WTC11 (cell line): Measurements from ENCODE around the gene PARD3B.

Experiments
- JUN ChIP-seq: sonication (generic); formaldehyde crosslinking; IDR thresholded peaks from 2 replicates; pipeline ENCODE4 v1.8.0; 2023; ENCODE audit warnings: mild to moderate bottlenecking, missing genetic modification reagents
- USF1 ChIP-seq: sonication (generic); formaldehyde crosslinking; IDR thresholded peaks from 2 replicates; pipeline ENCODE4 v1.8.0; 2022; ENCODE audit warnings: mild to moderate bottlenecking, missing genetic modification reagents
- TF ChIP-seq, protein P1 (sequence below): sonication (generic); formaldehyde crosslinking; IDR thresholded peaks from 2 replicates; pipeline ENCODE4 v1.8.1; 2023; ENCODE audit warnings: mild to moderate bottlenecking, missing genetic modification reagents, moderate library complexity
- TF ChIP-seq, protein P2 (sequence below): sonication (generic); formaldehyde crosslinking; IDR thresholded peaks from 2 replicates; pipeline ENCODE4 v1.8.1; 2023; ENCODE audit warnings: mild to moderate bottlenecking, moderate library complexity, missing genetic modification reagents
- TF ChIP-seq, protein P3 (sequence below): fragments of 200-600 bp; IDR thresholded peaks from 2 replicates; pipeline ENCODE4 v1.8.0; 2022; ENCODE audit warnings: antibody characterized with exemption

DNA sequence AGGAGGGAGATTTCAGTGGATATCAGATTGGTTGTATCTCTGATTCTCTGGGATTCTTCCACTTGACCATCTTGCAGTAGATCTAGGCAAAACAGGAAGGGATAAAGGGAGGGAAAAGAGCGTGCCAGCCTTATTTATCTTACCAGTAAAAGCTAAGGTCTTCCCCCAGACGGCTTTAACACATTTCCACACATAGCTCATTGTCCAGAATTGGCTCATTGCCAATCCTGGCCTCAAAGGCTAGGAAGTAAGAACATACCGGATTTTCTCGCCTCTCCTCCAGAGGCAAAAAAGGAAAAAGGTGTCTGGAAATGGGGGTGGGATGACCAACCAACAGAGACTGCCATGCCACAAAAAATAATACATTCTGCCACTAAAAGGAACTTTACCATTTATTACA is 725.4 kb downstream of the PARD3B start:
- TF ChIP-seq, protein P1, sequence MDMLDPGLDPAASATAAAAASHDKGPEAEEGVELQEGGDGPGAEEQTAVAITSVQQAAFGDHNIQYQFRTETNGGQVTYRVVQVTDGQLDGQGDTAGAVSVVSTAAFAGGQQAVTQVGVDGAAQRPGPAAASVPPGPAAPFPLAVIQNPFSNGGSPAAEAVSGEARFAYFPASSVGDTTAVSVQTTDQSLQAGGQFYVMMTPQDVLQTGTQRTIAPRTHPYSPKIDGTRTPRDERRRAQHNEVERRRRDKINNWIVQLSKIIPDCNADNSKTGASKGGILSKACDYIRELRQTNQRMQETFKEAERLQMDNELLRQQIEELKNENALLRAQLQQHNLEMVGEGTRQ: no peak
- TF ChIP-seq JUN (CRISPR knock-in tag): no peak
- no peak for TF ChIP-seq USF1
- TF ChIP-seq, protein P2, sequence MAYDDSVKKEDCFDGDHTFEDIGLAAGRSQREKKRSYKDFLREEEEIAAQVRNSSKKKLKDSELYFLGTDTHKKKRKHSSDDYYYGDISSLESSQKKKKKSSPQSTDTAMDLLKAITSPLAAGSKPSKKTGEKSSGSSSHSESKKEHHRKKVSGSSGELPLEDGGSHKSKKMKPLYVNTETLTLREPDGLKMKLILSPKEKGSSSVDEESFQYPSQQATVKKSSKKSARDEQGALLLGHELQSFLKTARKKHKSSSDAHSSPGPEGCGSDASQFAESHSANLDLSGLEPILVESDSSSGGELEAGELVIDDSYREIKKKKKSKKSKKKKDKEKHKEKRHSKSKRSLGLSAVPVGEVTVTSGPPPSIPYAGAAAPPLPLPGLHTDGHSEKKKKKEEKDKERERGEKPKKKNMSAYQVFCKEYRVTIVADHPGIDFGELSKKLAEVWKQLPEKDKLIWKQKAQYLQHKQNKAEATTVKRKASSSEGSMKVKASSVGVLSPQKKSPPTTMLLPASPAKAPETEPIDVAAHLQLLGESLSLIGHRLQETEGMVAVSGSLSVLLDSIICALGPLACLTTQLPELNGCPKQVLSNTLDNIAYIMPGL (CRISPR knock-in tag): no peak
- TF ChIP-seq, protein P3, sequence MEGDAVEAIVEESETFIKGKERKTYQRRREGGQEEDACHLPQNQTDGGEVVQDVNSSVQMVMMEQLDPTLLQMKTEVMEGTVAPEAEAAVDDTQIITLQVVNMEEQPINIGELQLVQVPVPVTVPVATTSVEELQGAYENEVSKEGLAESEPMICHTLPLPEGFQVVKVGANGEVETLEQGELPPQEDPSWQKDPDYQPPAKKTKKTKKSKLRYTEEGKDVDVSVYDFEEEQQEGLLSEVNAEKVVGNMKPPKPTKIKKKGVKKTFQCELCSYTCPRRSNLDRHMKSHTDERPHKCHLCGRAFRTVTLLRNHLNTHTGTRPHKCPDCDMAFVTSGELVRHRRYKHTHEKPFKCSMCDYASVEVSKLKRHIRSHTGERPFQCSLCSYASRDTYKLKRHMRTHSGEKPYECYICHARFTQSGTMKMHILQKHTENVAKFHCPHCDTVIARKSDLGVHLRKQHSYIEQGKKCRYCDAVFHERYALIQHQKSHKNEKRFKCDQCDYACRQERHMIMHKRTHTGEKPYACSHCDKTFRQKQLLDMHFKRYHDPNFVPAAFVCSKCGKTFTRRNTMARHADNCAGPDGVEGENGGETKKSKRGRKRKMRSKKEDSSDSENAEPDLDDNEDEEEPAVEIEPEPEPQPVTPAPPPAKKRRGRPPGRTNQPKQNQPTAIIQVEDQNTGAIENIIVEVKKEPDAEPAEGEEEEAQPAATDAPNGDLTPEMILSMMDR: no peak
